OCI-LY1 (cell line): ENCODE results near the gene CEND1.

Source experiments
- H2AFZ ChIP-seq: fragments of 200-600 bp; sonication (generic), shearing (Covaris generic); 2 replicates; pipeline ENCODE4 v1.6.0; 2014; ENCODE audit warnings: antibody characterized with exemption, mild to moderate bottlenecking, low read length
- H3F3A ChIP-seq: fragments of 200-600 bp; sonication (generic), shearing (Covaris generic); 2 replicates; pipeline ENCODE4 v1.6.0; 2014; ENCODE audit warnings: mild to moderate bottlenecking, antibody characterized with exemption, low read length, moderate library complexity; ENCODE audit not compliant: insufficient read depth
- H3K27ac ChIP-seq: fragments of 200-600 bp; sonication (generic); 2 replicates; pipeline ENCODE4 v1.5.1; 2014; ENCODE audit warnings: low read length, mixed run types, mild to moderate bottlenecking, low read depth; ENCODE audit not compliant: poor library complexity, severe bottlenecking
- H3K27me3 ChIP-seq: fragments of 200-600 bp; sonication (generic); 2 replicates; pipeline ENCODE4 v1.6.0; 2014; ENCODE audit warnings: antibody characterized with exemption, mild to moderate bottlenecking, low read length, moderate library complexity; ENCODE audit not compliant: insufficient read depth
- H3K36me3 ChIP-seq: fragments of 200-600 bp; sonication (generic); 2 replicates; pipeline ENCODE4 v1.6.1; 2014; ENCODE audit warnings: mild to moderate bottlenecking, antibody characterized with exemption, low read length, moderate library complexity, mixed read lengths; ENCODE audit not compliant: insufficient read depth
- H3K4me1 ChIP-seq: fragments of 200-600 bp; sonication (generic); 2 replicates; pipeline ENCODE4 v1.5.1; 2014; ENCODE audit warnings: mild to moderate bottlenecking, low read length, moderate library complexity; ENCODE audit not compliant: insufficient read depth, severe bottlenecking
- H3K4me2 ChIP-seq: fragments of 200-600 bp; sonication (generic), shearing (Covaris generic); 2 replicates; pipeline ENCODE4 v1.6.1; 2014; ENCODE audit warnings: low read length
- H3K4me3 ChIP-seq: fragments of 200-600 bp; sonication (generic); 2 replicates; pipeline ENCODE4 v1.5.1; 2014; ENCODE audit warnings: low read length, low read depth, mild to moderate bottlenecking, mixed read lengths; ENCODE audit not compliant: poor library complexity, severe bottlenecking
- H3K79me2 ChIP-seq: fragments of 200-600 bp; shearing (Covaris generic); 2 replicates; pipeline ENCODE4 v1.6.1; 2016; ENCODE audit warnings: mixed run types, low read length, mixed read lengths; ENCODE audit not compliant: insufficient read depth
- H3K9ac ChIP-seq: fragments of 200-600 bp; sonication (generic), shearing (Covaris generic); 2 replicates; pipeline ENCODE4 v1.6.1; 2014; ENCODE audit warnings: mild to moderate bottlenecking, low read length, mixed read lengths
- H3K9me2 ChIP-seq: fragments of 200-600 bp; sonication (generic), shearing (Covaris generic); 2 replicates; pipeline ENCODE4 v1.6.1; 2014; ENCODE audit warnings: low read depth, mild to moderate bottlenecking, low read length, mixed read lengths
- H3K9me3 ChIP-seq: fragments of 200-600 bp; shearing (Covaris generic); 2 replicates; pipeline ENCODE4 v1.6.1; 2014; ENCODE audit warnings: low read length, mixed read lengths
- H4K20me1 ChIP-seq: fragments of 200-600 bp; sonication (generic), shearing (Covaris generic); 2 replicates; pipeline ENCODE4 v1.6.0; 2016; ENCODE audit warnings: mild to moderate bottlenecking, low read length; ENCODE audit not compliant: insufficient read depth
- CTCF ChIP-seq: fragments of 200-600 bp; sonication (generic), shearing (Covaris generic); IDR thresholded peaks from 2 replicates; pipeline ENCODE4 v1.5.1; 2017; ENCODE audit warnings: mild to moderate bottlenecking, antibody characterized with exemption, low read length, moderate library complexity, mixed read lengths
- EZH2 ChIP-seq: fragments of 200-600 bp; sonication (generic), shearing (Covaris generic); IDR thresholded peaks from 2 replicates; pipeline ENCODE4 v1.8.0; 2017; ENCODE audit warnings: borderline replicate concordance, mixed run types, mild to moderate bottlenecking, antibody characterized with exemption, low read length, moderate library complexity, mixed read lengths

The CEND1 gene

GRCh38 chr11:789943-790342 lies at the start of gene CEND1:
CEND1 (minus strand) TSS chr11:790090; CDS start chr11:788576, 1,514 bp downstream.
- H3K9ac ChIP-seq = peak within 1 kb of the TSS; percentile 32; the same call in 1 of the 2 replicates

GRCh38 chr11:839280-839623 lies 49.4 kb upstream of the CEND1 start:
- peaks cover 38% of the 10 kb centered on the region for H3K36me3 ChIP-seq
- H3K79me2 ChIP-seq = peaks cover 8% of the 10 kb centered on the region; the same call in 1 of the 2 replicates
- peaks cover 27% of the 10 kb centered on the region for H3K4me1 ChIP-seq
- TF ChIP-seq EZH2 = no peak
- TF ChIP-seq CTCF = no peak
- no peaks in the 10 kb centered on the region for H4K20me1 ChIP-seq
- H3K9me2 ChIP-seq = no peaks in the 10 kb centered on the region
- H3K4me2 ChIP-seq = no peak overlapping the region
- H3K4me3 ChIP-seq = no peak overlapping the region
- no peaks in the 10 kb centered on the region for H3K9me3 ChIP-seq
- H3K9ac ChIP-seq = no peak overlapping the region
- H3F3A ChIP-seq = no peaks in the 10 kb centered on the region
- no peak overlapping the region for H2AFZ ChIP-seq
- no peak overlapping the region for H3K27ac ChIP-seq
- H3K27me3 ChIP-seq = no peaks in the 10 kb centered on the region

More at GRCh38 chr11:789943-790342, at the start of gene CEND1:
- H4K20me1 ChIP-seq = no peaks in the 10 kb centered on the region
- no peaks in the 10 kb centered on the region; the same call in 1 of the 2 replicates for H3K27me3 ChIP-seq
- H3K36me3 ChIP-seq = peaks cover 11% of the 10 kb centered on the region
- H2AFZ ChIP-seq = no peak within 1 kb of the TSS
- TF ChIP-seq EZH2 (no peak), CTCF (no peak)
- peaks cover 28% of the 10 kb centered on the region for H3K4me1 ChIP-seq
- peak within 1 kb of the TSS; percentile 51 for H3K4me3 ChIP-seq
- H3K9me3 ChIP-seq = no peaks in the 10 kb centered on the region
- H3F3A ChIP-seq = no peaks in the 10 kb centered on the region
- no peaks in the 10 kb centered on the region for H3K9me2 ChIP-seq
- no peak within 1 kb of the TSS for H3K27ac ChIP-seq
- H3K79me2 ChIP-seq = no peaks in the 10 kb centered on the region
- peak within 1 kb of the TSS; percentile 50 for H3K4me2 ChIP-seq

- TF ChIP-seq EZH2 = no peak
- no peak; the same call in 1 of the 2 replicates for TF ChIP-seq CTCF
- Histone ChIP-seq H3K4me3 (no peak overlapping the region), H3K9me2 (no peaks in the 10 kb centered on the region), H3K79me2 (peaks cover 8% of the 10 kb centered on the region; the same call in 1 of the 2 replicates), H4K20me1 (no peaks in the 10 kb centered on the region), H2AFZ (no peak overlapping the region), H3K27me3 (no peaks in the 10 kb centered on the region), H3K27ac (no peak overlapping the region), H3F3A (no peaks in the 10 kb centered on the region), H3K9me3 (no peaks in the 10 kb centered on the region), H3K4me2 (no peak overlapping the region), H3K9ac (no peak overlapping the region), H3K36me3 (peaks cover 38% of the 10 kb centered on the region), H3K4me1 (peaks cover 21% of the 10 kb centered on the region)
These were observed 48.8 kb upstream of the CEND1 start for GRCh38 chr11:838441-839279.
